Smooth muscle cell (in vitro differentiated cells): ENCODE measurements around the gene MCM10. TPM values are rescaled to one million over a fixed set of nuclear protein-coding genes. Genes with fewer than 3 reads are reported as not detected.

Experiments
- DNase-seq: peaks from one replicate; lab custom pipeline; 2025; ENCODE audit not compliant: unreplicated experiment; lab: John Stamatoyannopoulos, UW
- H2AFZ ChIP-seq: fragments of 200-600 bp; sonication (generic); 2 replicates; pipeline ENCODE4 v1.6.0; 2016; ENCODE audit warnings: antibody characterized with exemption, low read depth, mild to moderate bottlenecking
- H3F3A ChIP-seq: fragments of 200-600 bp; sonication (generic); 2 replicates; pipeline ENCODE4 v1.6.0; 2017; ENCODE audit warnings: antibody characterized with exemption, low read depth
- H3K27ac ChIP-seq: fragments of 200-600 bp; sonication (generic); 2 replicates; pipeline ENCODE4 v1.5.1; 2016; ENCODE audit warnings: low read depth, mild to moderate bottlenecking
- H3K27me3 ChIP-seq: fragments of 200-600 bp; sonication (generic); 2 replicates; pipeline ENCODE4 v1.6.1; 2016; ENCODE audit warnings: low read depth, mild to moderate bottlenecking
- H3K36me3 ChIP-seq: fragments of 200-600 bp; sonication (generic); 2 replicates; pipeline ENCODE4 v1.5.1; 2016; ENCODE audit warnings: low read depth
- H3K4me1 ChIP-seq: fragments of 200-600 bp; sonication (generic); 2 replicates; pipeline ENCODE4 v1.5.1; 2016; ENCODE audit warnings: low read depth
- H3K4me2 ChIP-seq: fragments of 200-600 bp; sonication (generic); 2 replicates; pipeline ENCODE4 v1.6.0; 2016; ENCODE audit warnings: mild to moderate bottlenecking
- H3K4me3 ChIP-seq: fragments of 200-600 bp; sonication (generic); 2 replicates; pipeline ENCODE4 v1.5.1; 2016; ENCODE audit warnings: mild to moderate bottlenecking
- H3K79me2 ChIP-seq: fragments of 200-600 bp; sonication (generic); 2 replicates; pipeline ENCODE4 v1.6.0; 2016; ENCODE audit warnings: low read depth, mild to moderate bottlenecking
- H3K9ac ChIP-seq: fragments of 200-600 bp; sonication (generic); 2 replicates; pipeline ENCODE4 v1.6.0; 2016; ENCODE audit warnings: low read depth
- H3K9me3 ChIP-seq: fragments of 200-600 bp; sonication (generic); replicated peaks from 2 replicates; pipeline ENCODE4 v1.5.1; 2016; ENCODE audit warnings: low read depth
- H4K20me1 ChIP-seq: fragments of 200-600 bp; sonication (generic); 2 replicates; pipeline ENCODE4 v1.6.0; 2016; ENCODE audit warnings: low read depth
- CTCF ChIP-seq: fragments of 200-600 bp; sonication (generic); IDR thresholded peaks from 2 replicates; pipeline ENCODE4 v1.5.1; 2017; ENCODE audit warnings: borderline replicate concordance, mild to moderate bottlenecking, antibody characterized with exemption; ENCODE audit not compliant: insufficient read depth, poor library complexity, severe bottlenecking
- WGBS: methylation state at CpG from one replicate; pipeline ENCODE4 v1.1.7; 2016; ENCODE audit warnings: low lambda C conversion rate; 5-methylcytosine and 5-hydroxymethylcytosine counted together
- polyA plus RNA-seq: library from polyadenylated mRNA; unstranded; fragments of >200 nt; fragmentation: Nextera tagmentation; extraction: Ambion mirVana; gene quantifications from 2 replicates; pipeline ENCODE4 v1.2.1, GENCODE V29; 2016
- total RNA-seq: library from RNA; depleted of rRNA; stranded (reverse); fragments of >200 nt; gene quantifications from 2 replicates; pipeline ENCODE4 v1.2.3, GENCODE V29; 2014

Gene MCM10
- total and polyA plus RNA-seq, 2 experiments from 2014 or later, result 3.5 to 5.7 TPM

GRCh38 chr10:13168781-13169180, 7.4 kb downstream of the MCM10 start:
- no peaks in the 10 kb centered on the region for H3K9me3 ChIP-seq
- WGBS, result 95% methylated on average over 6 of the region's 6 CpGs
- no peak for TF ChIP-seq CTCF

GRCh38 chr10:13173616-13174015, 12.3 kb downstream of the MCM10 start:
- TF ChIP-seq CTCF, result no peak
- H3F3A ChIP-seq, result no peaks in the 10 kb centered on the region
- no peaks in the 10 kb centered on the region for H4K20me1 ChIP-seq
- H3K4me2 ChIP-seq, result no peak overlapping the region
- no peak overlapping the region for H3K9ac ChIP-seq
- no peaks in the 10 kb centered on the region for H3K36me3 ChIP-seq
- H3K27ac ChIP-seq, result no peak overlapping the region
- 97% methylated on average over 2 of the region's 2 CpGs for WGBS
- no peaks in the 10 kb centered on the region for H3K27me3 ChIP-seq
- H3K79me2 ChIP-seq, result no peaks in the 10 kb centered on the region
- no peak overlapping the region for H2AFZ ChIP-seq
- no peaks in the 10 kb centered on the region for H3K9me3 ChIP-seq
- no peak overlapping the region for H3K4me3 ChIP-seq
- no peak for DNase-seq
- no peaks in the 10 kb centered on the region for H3K4me1 ChIP-seq

More at GRCh38 chr10:13168781-13169180, 7.4 kb downstream of the MCM10 start:
- Histone ChIP-seq H3K27ac (no peak overlapping the region), H3F3A (no peaks in the 10 kb centered on the region), H3K9ac (no peak overlapping the region), H3K27me3 (no peaks in the 10 kb centered on the region), H3K4me1 (no peaks in the 10 kb centered on the region), H3K4me2 (no peak overlapping the region), H3K36me3 (no peaks in the 10 kb centered on the region), H4K20me1 (no peaks in the 10 kb centered on the region), H2AFZ (no peak overlapping the region), H3K79me2 (no peaks in the 10 kb centered on the region), H3K4me3 (no peak overlapping the region)
- no peak for DNase-seq

GRCh38 chr10:13180788-13181187, 19.4 kb downstream of the MCM10 start:
- no peak for DNase-seq
- Histone ChIP-seq H2AFZ (no peak overlapping the region), H3K27me3 (no peaks in the 10 kb centered on the region), H3K9me3 (no peaks in the 10 kb centered on the region), H3K36me3 (no peaks in the 10 kb centered on the region), H3K27ac (no peak overlapping the region), H4K20me1 (no peaks in the 10 kb centered on the region), H3F3A (no peaks in the 10 kb centered on the region), H3K79me2 (no peaks in the 10 kb centered on the region), H3K4me3 (no peak overlapping the region), H3K4me1 (no peaks in the 10 kb centered on the region), H3K4me2 (no peak overlapping the region), H3K9ac (no peak overlapping the region)
- WGBS, result 98% methylated on average over 4 of the region's 4 CpGs
- no peak for TF ChIP-seq CTCF

- H3K4me2 ChIP-seq, result no peak overlapping the region
- no peaks in the 10 kb centered on the region for H3K4me1 ChIP-seq
- no peaks in the 10 kb centered on the region for H3K79me2 ChIP-seq
- H4K20me1 ChIP-seq, result no peaks in the 10 kb centered on the region
- TF ChIP-seq CTCF, result no peak
- H2AFZ ChIP-seq, result no peak overlapping the region
- 96% methylated on average over 1 of the region's 1 CpG for WGBS
- H3K9ac ChIP-seq, result no peak overlapping the region
- no peaks in the 10 kb centered on the region for H3F3A ChIP-seq
- no peak overlapping the region for H3K4me3 ChIP-seq
- no peak overlapping the region for H3K27ac ChIP-seq
- no peaks in the 10 kb centered on the region for H3K9me3 ChIP-seq
- H3K27me3 ChIP-seq, result no peaks in the 10 kb centered on the region
- DNase-seq, result no peak
- H3K36me3 ChIP-seq, result no peaks in the 10 kb centered on the region
Measured at GRCh38 chr10:13182424-13182823, 21.1 kb downstream of the MCM10 start.
